Panc1 (cell line): ENCODE results near the gene NBL1. TPM values are rescaled to one million over a fixed set of nuclear protein-coding genes. Genes with fewer than 3 reads are reported as not detected.

ENCODE experiments used
- ATAC-seq: fragments of 200-7000 bp; cut with Tn5 transposase; 2 replicates; pipeline ENCODE4 v1.9.1; 2020; ENCODE audit warnings: mild to moderate bottlenecking, moderate library complexity
- BruUV-seq: library from RNA; stranded (reverse); fragments of 400-500 nt; replicated peaks from 2 replicates; lab custom pipeline; 2021; lab: Mats Ljungman, UMichigan
- CTCF ChIA-PET: fragments of 300-600 bp; sonication (Branson Sonifier 250); formaldehyde crosslinking; loops from one replicate; lab custom pipeline; 2022; ENCODE audit warnings: antibody characterized with exemption; lab: Charles Lee
- POLR2A ChIA-PET: fragments of 300-600 bp; sonication (Branson Sonifier 250); formaldehyde crosslinking; loops from one replicate; lab custom pipeline; 2022; ENCODE audit warnings: antibody characterized with exemption; lab: Charles Lee
- DNase-seq: peaks from one replicate; pipeline ENCODE4 v3.0.0-alpha.2; 2010; ENCODE audit warnings: low read depth, low spot score
- H3K27ac ChIP-seq: 2 replicates; pipeline ENCODE4 v1.5.1; 2011; ENCODE audit warnings: mild to moderate bottlenecking, low read length, inconsistent platforms
- H3K27me3 ChIP-seq: fragments of 200-500 bp; sonication (Bioruptor generic); 2 replicates; pipeline ENCODE4 v1.6.0; 2014; ENCODE audit warnings: low read length, inconsistent platforms; ENCODE audit not compliant: control insufficient read depth, insufficient read depth
- H3K36me3 ChIP-seq: fragments of 200-500 bp; sonication (Bioruptor generic); 2 replicates; pipeline ENCODE4 v1.5.1; 2014; ENCODE audit warnings: inconsistent platforms, mild to moderate bottlenecking, low read length, moderate library complexity; ENCODE audit not compliant: control insufficient read depth, insufficient read depth
- H3K4me1 ChIP-seq: 2 replicates; pipeline ENCODE4 v1.5.1; 2011; ENCODE audit warnings: inconsistent platforms, mild to moderate bottlenecking, low read length, moderate library complexity; ENCODE audit not compliant: control insufficient read depth, insufficient read depth
- H3K4me3 ChIP-seq, 2 experiments: 2 replicates each; pipeline ENCODE4 v1.5.1; 2011 to 2012; ENCODE audit warnings: low read depth in 2 of 2, low read length in 2 of 2, mild to moderate bottlenecking in 2 of 2, inconsistent platforms in 1 of 2, moderate library complexity in 1 of 2
- H3K9me3 ChIP-seq: fragments of 200-500 bp; sonication (Bioruptor generic); 2 replicates; pipeline ENCODE4 v1.5.1; 2014; ENCODE audit warnings: low read depth, mild to moderate bottlenecking, inconsistent platforms, low read length, moderate library complexity; ENCODE audit not compliant: control insufficient read depth, insufficient read depth
- CTCF ChIP-seq: fragments of 450-650 bp; IDR thresholded peaks from 2 replicates; pipeline ENCODE4 v1.5.1; 2017; ENCODE audit warnings: mild to moderate bottlenecking
- POLR2AphosphoS5 ChIP-seq: IDR thresholded peaks from 2 replicates; pipeline ENCODE4 v1.6.1; 2012; ENCODE audit warnings: mild to moderate bottlenecking, low read depth, low read length, moderate library complexity
- SIN3A ChIP-seq: IDR thresholded peaks from 2 replicates; pipeline ENCODE4 v1.6.1; 2012; ENCODE audit warnings: low read depth, mild to moderate bottlenecking, low read length, moderate library complexity, borderline replicate concordance; ENCODE audit not compliant: insufficient read depth
- TCF7L2 ChIP-seq: IDR thresholded peaks from 2 replicates; pipeline ENCODE4 v1.6.1; 2011; ENCODE audit warnings: mild to moderate bottlenecking, low read depth, low read length, inconsistent platforms
- in situ Hi-C: cut with HindIII; loops from 2 replicates; pipeline ENCODE4 v1.10.0; 2016; ENCODE audit warnings: low sequenced_read_pairs, low pct_unique_long_range_greater_than_20kb
- intact Hi-C: fragments of 100-400 bp; cut with micrococcal nuclease; formaldehyde crosslinking; loops from one replicate; pipeline ENCODE4 v1.10.0; 2022; ENCODE audit not compliant: unreplicated experiment
- total RNA-seq: library from RNA; stranded (reverse); gene quantifications from one replicate; pipeline ENCODE4 v1.2.1, GENCODE V29; 2021; ENCODE audit not compliant: unreplicated experiment
- TF ChIP-seq, protein P1 (sequence below), 2 experiments: IDR thresholded peaks; 2 replicates each; pipeline ENCODE4 v1.6.1; 2011 to 2012; ENCODE audit warnings: low read depth in 2 of 2, control low read depth in 1 of 2, low read length in 1 of 2, mild to moderate bottlenecking in 1 of 2, moderate library complexity in 1 of 2; ENCODE audit not compliant: insufficient read depth in 1 of 2

Gene NBL1
- total RNA-seq, 1 experiment from 2014 or later, result 191 TPM

- intact Hi-C loops, result no loop called here
Measured at GRCh38 chr1:19687414-19687813, 43.3 kb downstream of the NBL1 start.

DNA sequence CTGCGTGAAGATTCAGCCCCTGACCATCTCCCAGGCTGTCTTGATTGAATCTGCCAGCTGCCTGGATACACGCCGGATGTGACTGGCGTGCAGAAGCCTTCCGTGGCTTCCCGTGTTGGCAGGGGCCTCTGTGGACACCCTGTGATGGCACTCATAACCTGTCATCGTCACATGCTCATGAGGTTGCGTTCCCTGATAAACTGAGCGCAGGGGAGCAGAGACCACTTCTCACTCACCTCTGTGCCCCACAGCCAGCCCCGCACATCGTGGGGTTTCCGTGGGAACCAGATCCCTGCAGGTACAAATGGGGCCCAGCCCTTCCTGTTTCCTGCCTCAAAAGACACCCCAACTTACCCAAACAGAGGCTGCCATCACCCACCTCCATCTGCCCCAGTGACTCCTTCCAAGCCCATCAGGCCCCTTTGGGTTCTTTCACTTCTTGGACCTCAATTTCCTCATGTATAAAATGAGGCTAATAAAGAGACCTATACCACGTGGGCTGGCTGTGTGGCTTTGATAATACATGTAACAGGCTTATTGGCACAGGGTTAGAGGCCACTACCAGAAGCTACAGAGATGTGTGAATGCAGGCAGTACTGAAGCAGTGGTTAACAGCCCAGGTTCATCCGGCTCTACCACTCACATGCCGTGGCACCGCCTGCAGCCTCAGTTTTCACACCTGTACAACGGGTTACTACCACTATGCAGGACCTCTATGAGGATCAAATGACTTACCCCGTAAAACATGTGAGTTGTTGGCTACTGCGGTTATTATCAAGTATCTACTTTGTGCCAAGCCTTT lies 44.1 kb downstream of the NBL1 start:
- intact Hi-C loops, result no loop called here
- Histone ChIP-seq H3K27ac (no peak overlapping the region), H3K9me3 (no peaks in the 10 kb centered on the region), H3K27me3 (no peaks in the 10 kb centered on the region), H3K4me1 (no peaks in the 10 kb centered on the region), H3K36me3 (no peaks in the 10 kb centered on the region), H3K4me3 (no peak overlapping the region)
- TF ChIP-seq TCF7L2 (no peak), SIN3A (no peak), POLR2AphosphoS5 (no peak), CTCF (no peak)
- TF ChIP-seq, protein P1, sequence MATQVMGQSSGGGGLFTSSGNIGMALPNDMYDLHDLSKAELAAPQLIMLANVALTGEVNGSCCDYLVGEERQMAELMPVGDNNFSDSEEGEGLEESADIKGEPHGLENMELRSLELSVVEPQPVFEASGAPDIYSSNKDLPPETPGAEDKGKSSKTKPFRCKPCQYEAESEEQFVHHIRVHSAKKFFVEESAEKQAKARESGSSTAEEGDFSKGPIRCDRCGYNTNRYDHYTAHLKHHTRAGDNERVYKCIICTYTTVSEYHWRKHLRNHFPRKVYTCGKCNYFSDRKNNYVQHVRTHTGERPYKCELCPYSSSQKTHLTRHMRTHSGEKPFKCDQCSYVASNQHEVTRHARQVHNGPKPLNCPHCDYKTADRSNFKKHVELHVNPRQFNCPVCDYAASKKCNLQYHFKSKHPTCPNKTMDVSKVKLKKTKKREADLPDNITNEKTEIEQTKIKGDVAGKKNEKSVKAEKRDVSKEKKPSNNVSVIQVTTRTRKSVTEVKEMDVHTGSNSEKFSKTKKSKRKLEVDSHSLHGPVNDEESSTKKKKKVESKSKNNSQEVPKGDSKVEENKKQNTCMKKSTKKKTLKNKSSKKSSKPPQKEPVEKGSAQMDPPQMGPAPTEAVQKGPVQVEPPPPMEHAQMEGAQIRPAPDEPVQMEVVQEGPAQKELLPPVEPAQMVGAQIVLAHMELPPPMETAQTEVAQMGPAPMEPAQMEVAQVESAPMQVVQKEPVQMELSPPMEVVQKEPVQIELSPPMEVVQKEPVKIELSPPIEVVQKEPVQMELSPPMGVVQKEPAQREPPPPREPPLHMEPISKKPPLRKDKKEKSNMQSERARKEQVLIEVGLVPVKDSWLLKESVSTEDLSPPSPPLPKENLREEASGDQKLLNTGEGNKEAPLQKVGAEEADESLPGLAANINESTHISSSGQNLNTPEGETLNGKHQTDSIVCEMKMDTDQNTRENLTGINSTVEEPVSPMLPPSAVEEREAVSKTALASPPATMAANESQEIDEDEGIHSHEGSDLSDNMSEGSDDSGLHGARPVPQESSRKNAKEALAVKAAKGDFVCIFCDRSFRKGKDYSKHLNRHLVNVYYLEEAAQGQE (IDR thresholded peaks at IDR 0.05; ENCODE audit: insufficient read depth in 1 of 2, low read depth in 2 of 2, low read length in 1 of 2), result no peak
- CTCF ChIA-PET, result no interaction called here
- in situ Hi-C loops, result no loop called here
- POLR2A ChIA-PET, result no interaction called here
- DNase-seq, result no peak
- BruUV-seq, result no TSS peak
- no peak for ATAC-seq

More at GRCh38 chr1:19687414-19687813, 43.3 kb downstream of the NBL1 start:
- no peaks in the 10 kb centered on the region for H3K4me1 ChIP-seq
- in situ Hi-C loops, result no loop called here
- no peak overlapping the region for H3K4me3 ChIP-seq
- ATAC-seq (no peak), DNase-seq (no peak)
- H3K9me3 ChIP-seq, result no peaks in the 10 kb centered on the region
- H3K27me3 ChIP-seq, result no peaks in the 10 kb centered on the region
- no peaks in the 10 kb centered on the region for H3K36me3 ChIP-seq
- H3K27ac ChIP-seq, result no peak overlapping the region
- ChIA-PET CTCF (no interaction called here), POLR2A (no interaction called here)
- TF ChIP-seq TCF7L2, result no peak
- TF ChIP-seq CTCF, result no peak
- TF ChIP-seq SIN3A, result no peak
- TF ChIP-seq, protein P1 (IDR thresholded peaks at IDR 0.05; ENCODE audit: insufficient read depth in 1 of 2, low read depth in 2 of 2, low read length in 1 of 2), result no peak
- TF ChIP-seq POLR2AphosphoS5, result no peak
- BruUV-seq, result no TSS peak
